WTC11 (cell line): Measurements from ENCODE around the gene ELAC2.

Source experiments
- CREM ChIP-seq: sonication (generic); formaldehyde crosslinking; IDR thresholded peaks from 2 replicates; pipeline ENCODE4 v1.8.1; 2022; ENCODE audit warnings: mild to moderate bottlenecking, missing genetic modification reagents, moderate library complexity
- FOXP1 ChIP-seq: sonication (generic); formaldehyde crosslinking; IDR thresholded peaks from 2 replicates; pipeline ENCODE4 v1.8.0; 2022; ENCODE audit warnings: missing genetic modification reagents, mild to moderate bottlenecking, moderate library complexity, borderline replicate concordance
- JUN ChIP-seq: sonication (generic); formaldehyde crosslinking; IDR thresholded peaks from 2 replicates; pipeline ENCODE4 v1.8.0; 2023; ENCODE audit warnings: mild to moderate bottlenecking, missing genetic modification reagents
- MYBL2 ChIP-seq: sonication (generic); formaldehyde crosslinking; IDR thresholded peaks from 2 replicates; pipeline ENCODE4 v1.8.1; 2023; ENCODE audit warnings: mild to moderate bottlenecking, moderate library complexity, missing genetic modification reagents
- TEAD4 ChIP-seq: sonication (generic); formaldehyde crosslinking; IDR thresholded peaks from 2 replicates; pipeline ENCODE4 v1.8.0; 2022; ENCODE audit warnings: mild to moderate bottlenecking, missing genetic modification reagents
- ZNF263 ChIP-seq: sonication (generic); formaldehyde crosslinking; IDR thresholded peaks from 2 replicates; pipeline ENCODE4 v1.8.1; 2022; ENCODE audit warnings: low read depth, mild to moderate bottlenecking, moderate library complexity, missing genetic modification reagents
- TF ChIP-seq, protein P1 (sequence below): fragments of 200-600 bp; IDR thresholded peaks from 2 replicates; pipeline ENCODE4 v1.8.0; 2022; ENCODE audit warnings: antibody characterized with exemption
- TF ChIP-seq, protein P2 (sequence below): sonication (generic); formaldehyde crosslinking; IDR thresholded peaks from 2 replicates; pipeline ENCODE4 v1.8.1; 2023; ENCODE audit warnings: mild to moderate bottlenecking, moderate library complexity, missing genetic modification reagents
- TF ChIP-seq, protein P3 (sequence below): sonication (generic); formaldehyde crosslinking; IDR thresholded peaks from 2 replicates; pipeline ENCODE4 v1.8.1; 2023; ENCODE audit warnings: mild to moderate bottlenecking, missing genetic modification reagents, borderline replicate concordance
- TF ChIP-seq, protein P4 (sequence below): sonication (generic); formaldehyde crosslinking; IDR thresholded peaks from 2 replicates; pipeline ENCODE4 v1.8.1; 2023; ENCODE audit warnings: mild to moderate bottlenecking, missing genetic modification reagents
- TF ChIP-seq, protein P5 (sequence below): sonication (generic); formaldehyde crosslinking; IDR thresholded peaks from 2 replicates; pipeline ENCODE4 v1.8.0; 2022; ENCODE audit warnings: mild to moderate bottlenecking, missing genetic modification reagents
- TF ChIP-seq, protein P6 (sequence below): sonication (generic); formaldehyde crosslinking; IDR thresholded peaks from 2 replicates; pipeline ENCODE4 v1.8.0; 2022; ENCODE audit warnings: mild to moderate bottlenecking, missing genetic modification reagents
- TF ChIP-seq, protein P7 (sequence below): sonication (generic); formaldehyde crosslinking; IDR thresholded peaks from 2 replicates; pipeline ENCODE4 v1.8.1; 2023; ENCODE audit warnings: mild to moderate bottlenecking, missing genetic modification reagents, moderate library complexity
- TF ChIP-seq, protein P8 (sequence below): sonication (generic); formaldehyde crosslinking; conservative IDR thresholded peaks from 2 replicates; pipeline ENCODE4 v1.8.1; 2023; ENCODE audit warnings: mild to moderate bottlenecking, low read depth, missing genetic modification reagents, moderate library complexity

DNA sequence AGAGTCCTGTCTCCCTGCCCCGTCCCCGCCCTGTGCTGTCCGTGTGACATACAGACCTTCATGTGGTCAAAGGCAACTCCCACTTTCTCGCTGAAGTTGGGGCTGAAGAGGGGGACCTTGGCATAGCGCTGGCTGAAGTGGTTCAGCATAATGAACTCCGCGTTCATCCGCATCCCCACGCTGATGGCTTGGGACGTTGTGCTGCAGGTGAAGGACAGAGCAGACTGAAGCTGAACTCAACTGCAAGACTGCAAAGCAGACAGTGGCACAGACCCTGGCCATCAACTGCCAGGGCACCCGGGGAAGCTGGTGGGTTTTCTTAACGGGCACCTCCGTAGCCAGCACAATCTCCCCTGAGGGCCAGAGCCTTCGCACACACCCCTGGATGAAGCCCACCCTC, 24.2 kb downstream of the ELAC2 start:
- TF ChIP-seq, protein P1, sequence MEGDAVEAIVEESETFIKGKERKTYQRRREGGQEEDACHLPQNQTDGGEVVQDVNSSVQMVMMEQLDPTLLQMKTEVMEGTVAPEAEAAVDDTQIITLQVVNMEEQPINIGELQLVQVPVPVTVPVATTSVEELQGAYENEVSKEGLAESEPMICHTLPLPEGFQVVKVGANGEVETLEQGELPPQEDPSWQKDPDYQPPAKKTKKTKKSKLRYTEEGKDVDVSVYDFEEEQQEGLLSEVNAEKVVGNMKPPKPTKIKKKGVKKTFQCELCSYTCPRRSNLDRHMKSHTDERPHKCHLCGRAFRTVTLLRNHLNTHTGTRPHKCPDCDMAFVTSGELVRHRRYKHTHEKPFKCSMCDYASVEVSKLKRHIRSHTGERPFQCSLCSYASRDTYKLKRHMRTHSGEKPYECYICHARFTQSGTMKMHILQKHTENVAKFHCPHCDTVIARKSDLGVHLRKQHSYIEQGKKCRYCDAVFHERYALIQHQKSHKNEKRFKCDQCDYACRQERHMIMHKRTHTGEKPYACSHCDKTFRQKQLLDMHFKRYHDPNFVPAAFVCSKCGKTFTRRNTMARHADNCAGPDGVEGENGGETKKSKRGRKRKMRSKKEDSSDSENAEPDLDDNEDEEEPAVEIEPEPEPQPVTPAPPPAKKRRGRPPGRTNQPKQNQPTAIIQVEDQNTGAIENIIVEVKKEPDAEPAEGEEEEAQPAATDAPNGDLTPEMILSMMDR = no peak
- TF ChIP-seq, protein P2, sequence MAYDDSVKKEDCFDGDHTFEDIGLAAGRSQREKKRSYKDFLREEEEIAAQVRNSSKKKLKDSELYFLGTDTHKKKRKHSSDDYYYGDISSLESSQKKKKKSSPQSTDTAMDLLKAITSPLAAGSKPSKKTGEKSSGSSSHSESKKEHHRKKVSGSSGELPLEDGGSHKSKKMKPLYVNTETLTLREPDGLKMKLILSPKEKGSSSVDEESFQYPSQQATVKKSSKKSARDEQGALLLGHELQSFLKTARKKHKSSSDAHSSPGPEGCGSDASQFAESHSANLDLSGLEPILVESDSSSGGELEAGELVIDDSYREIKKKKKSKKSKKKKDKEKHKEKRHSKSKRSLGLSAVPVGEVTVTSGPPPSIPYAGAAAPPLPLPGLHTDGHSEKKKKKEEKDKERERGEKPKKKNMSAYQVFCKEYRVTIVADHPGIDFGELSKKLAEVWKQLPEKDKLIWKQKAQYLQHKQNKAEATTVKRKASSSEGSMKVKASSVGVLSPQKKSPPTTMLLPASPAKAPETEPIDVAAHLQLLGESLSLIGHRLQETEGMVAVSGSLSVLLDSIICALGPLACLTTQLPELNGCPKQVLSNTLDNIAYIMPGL (CRISPR knock-in tag) = no peak
- TF ChIP-seq, protein P3, sequence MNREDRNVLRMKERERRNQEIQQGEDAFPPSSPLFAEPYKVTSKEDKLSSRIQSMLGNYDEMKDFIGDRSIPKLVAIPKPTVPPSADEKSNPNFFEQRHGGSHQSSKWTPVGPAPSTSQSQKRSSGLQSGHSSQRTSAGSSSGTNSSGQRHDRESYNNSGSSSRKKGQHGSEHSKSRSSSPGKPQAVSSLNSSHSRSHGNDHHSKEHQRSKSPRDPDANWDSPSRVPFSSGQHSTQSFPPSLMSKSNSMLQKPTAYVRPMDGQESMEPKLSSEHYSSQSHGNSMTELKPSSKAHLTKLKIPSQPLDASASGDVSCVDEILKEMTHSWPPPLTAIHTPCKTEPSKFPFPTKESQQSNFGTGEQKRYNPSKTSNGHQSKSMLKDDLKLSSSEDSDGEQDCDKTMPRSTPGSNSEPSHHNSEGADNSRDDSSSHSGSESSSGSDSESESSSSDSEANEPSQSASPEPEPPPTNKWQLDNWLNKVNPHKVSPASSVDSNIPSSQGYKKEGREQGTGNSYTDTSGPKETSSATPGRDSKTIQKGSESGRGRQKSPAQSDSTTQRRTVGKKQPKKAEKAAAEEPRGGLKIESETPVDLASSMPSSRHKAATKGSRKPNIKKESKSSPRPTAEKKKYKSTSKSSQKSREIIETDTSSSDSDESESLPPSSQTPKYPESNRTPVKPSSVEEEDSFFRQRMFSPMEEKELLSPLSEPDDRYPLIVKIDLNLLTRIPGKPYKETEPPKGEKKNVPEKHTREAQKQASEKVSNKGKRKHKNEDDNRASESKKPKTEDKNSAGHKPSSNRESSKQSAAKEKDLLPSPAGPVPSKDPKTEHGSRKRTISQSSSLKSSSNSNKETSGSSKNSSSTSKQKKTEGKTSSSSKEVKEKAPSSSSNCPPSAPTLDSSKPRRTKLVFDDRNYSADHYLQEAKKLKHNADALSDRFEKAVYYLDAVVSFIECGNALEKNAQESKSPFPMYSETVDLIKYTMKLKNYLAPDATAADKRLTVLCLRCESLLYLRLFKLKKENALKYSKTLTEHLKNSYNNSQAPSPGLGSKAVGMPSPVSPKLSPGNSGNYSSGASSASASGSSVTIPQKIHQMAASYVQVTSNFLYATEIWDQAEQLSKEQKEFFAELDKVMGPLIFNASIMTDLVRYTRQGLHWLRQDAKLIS = no peak
- TF ChIP-seq, protein P4, sequence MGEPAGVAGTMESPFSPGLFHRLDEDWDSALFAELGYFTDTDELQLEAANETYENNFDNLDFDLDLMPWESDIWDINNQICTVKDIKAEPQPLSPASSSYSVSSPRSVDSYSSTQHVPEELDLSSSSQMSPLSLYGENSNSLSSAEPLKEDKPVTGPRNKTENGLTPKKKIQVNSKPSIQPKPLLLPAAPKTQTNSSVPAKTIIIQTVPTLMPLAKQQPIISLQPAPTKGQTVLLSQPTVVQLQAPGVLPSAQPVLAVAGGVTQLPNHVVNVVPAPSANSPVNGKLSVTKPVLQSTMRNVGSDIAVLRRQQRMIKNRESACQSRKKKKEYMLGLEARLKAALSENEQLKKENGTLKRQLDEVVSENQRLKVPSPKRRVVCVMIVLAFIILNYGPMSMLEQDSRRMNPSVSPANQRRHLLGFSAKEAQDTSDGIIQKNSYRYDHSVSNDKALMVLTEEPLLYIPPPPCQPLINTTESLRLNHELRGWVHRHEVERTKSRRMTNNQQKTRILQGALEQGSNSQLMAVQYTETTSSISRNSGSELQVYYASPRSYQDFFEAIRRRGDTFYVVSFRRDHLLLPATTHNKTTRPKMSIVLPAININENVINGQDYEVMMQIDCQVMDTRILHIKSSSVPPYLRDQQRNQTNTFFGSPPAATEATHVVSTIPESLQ (CRISPR knock-in tag) = no peak
- TF ChIP-seq ZNF263 (CRISPR knock-in tag) (no peak), FOXP1 (CRISPR knock-in tag) (no peak), MYBL2 (no peak), TEAD4 (CRISPR knock-in tag) (no peak), CREM (no peak), JUN (CRISPR knock-in tag) (no peak)
- TF ChIP-seq, protein P5, sequence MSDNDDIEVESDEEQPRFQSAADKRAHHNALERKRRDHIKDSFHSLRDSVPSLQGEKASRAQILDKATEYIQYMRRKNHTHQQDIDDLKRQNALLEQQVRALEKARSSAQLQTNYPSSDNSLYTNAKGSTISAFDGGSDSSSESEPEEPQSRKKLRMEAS (CRISPR knock-in tag) = no peak
- TF ChIP-seq, protein P6, sequence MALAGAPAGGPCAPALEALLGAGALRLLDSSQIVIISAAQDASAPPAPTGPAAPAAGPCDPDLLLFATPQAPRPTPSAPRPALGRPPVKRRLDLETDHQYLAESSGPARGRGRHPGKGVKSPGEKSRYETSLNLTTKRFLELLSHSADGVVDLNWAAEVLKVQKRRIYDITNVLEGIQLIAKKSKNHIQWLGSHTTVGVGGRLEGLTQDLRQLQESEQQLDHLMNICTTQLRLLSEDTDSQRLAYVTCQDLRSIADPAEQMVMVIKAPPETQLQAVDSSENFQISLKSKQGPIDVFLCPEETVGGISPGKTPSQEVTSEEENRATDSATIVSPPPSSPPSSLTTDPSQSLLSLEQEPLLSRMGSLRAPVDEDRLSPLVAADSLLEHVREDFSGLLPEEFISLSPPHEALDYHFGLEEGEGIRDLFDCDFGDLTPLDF (CRISPR knock-in tag) = no peak
- TF ChIP-seq, protein P7, sequence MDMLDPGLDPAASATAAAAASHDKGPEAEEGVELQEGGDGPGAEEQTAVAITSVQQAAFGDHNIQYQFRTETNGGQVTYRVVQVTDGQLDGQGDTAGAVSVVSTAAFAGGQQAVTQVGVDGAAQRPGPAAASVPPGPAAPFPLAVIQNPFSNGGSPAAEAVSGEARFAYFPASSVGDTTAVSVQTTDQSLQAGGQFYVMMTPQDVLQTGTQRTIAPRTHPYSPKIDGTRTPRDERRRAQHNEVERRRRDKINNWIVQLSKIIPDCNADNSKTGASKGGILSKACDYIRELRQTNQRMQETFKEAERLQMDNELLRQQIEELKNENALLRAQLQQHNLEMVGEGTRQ (CRISPR knock-in tag) = no peak
- TF ChIP-seq, protein P8, sequence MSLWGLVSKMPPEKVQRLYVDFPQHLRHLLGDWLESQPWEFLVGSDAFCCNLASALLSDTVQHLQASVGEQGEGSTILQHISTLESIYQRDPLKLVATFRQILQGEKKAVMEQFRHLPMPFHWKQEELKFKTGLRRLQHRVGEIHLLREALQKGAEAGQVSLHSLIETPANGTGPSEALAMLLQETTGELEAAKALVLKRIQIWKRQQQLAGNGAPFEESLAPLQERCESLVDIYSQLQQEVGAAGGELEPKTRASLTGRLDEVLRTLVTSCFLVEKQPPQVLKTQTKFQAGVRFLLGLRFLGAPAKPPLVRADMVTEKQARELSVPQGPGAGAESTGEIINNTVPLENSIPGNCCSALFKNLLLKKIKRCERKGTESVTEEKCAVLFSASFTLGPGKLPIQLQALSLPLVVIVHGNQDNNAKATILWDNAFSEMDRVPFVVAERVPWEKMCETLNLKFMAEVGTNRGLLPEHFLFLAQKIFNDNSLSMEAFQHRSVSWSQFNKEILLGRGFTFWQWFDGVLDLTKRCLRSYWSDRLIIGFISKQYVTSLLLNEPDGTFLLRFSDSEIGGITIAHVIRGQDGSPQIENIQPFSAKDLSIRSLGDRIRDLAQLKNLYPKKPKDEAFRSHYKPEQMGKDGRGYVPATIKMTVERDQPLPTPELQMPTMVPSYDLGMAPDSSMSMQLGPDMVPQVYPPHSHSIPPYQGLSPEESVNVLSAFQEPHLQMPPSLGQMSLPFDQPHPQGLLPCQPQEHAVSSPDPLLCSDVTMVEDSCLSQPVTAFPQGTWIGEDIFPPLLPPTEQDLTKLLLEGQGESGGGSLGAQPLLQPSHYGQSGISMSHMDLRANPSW (CRISPR knock-in tag) = no peak
